ENCODE measurements around the gene CHAD.

DNA sequence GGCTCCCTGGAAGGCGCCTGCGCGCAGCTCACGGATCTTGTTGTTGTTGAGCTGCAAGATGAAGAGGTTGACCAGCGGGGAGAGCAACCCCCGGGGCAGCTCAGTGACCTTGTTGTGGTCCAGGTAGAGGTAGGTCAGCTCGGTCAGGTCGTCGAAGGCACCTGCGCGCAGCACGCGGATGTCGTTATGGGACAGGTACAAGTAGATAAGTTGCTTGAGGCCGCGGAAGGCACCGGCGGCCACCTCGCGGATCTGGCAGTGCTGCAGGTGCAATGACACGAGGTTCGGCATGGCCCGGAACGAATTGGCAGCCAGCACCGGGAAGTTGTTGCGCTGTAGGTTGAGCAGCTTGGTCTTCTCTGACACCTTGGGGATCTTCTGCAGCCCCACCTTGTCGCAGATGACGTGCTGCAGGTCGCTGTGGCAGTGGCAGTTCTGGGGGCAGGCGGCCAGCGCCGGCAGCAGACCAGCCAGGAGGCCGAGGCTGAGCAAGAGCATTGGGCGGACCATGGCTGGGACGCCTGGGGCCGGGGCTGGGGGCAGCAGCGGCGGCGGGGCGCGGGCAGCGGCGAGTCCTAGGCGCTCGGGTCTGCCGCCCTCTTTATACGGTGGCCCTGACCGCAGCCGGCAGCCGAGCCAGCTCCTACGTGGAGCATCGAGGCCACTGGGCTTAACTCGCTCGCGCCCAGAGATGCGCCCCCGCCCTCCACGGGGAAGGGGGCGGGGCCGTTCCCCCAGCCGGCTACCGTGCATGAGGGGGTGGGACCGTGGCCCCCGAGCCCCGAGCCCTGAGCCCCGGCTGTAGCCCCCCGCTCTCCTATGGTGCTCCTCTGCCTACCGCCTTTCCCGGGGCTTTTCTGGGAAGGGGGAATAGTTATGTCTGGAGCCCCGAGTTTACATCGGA, at the start of gene CHAD:
- 0 out of 2 replicates have a peak, but pooled peaks have one; percentile 12 for TF ChIP-seq EZH2phosphoT487 (IDR thresholded peaks at IDR 0.05; ENCODE audit: insufficient read depth, low read depth)
- peak; percentile 60 for TF ChIP-seq EZH2 (IDR thresholded peaks at IDR 0.05; ENCODE audit: insufficient read depth, poor library complexity, severe bottlenecking)
